NCI-H1092 (cell line): ENCODE results near the gene GJA1.

ENCODE experiments used
- DNase-seq: peaks from one replicate; lab custom pipeline; 2025; lab: John Stamatoyannopoulos, UW

GJA1 gene

GRCh38 chr6:121492536-121492935 is 57.1 kb downstream of the GJA1 start:
- no peak for DNase-seq

GRCh38 chr6:121497970-121498375 is 62.5 kb downstream of the GJA1 start:
- no peak for DNase-seq

GRCh38 chr6:121498481-121499276 is 63.2 kb downstream of the GJA1 start:
- no peak for DNase-seq
